Endothelial cell of umbilical vein (primary cell): ENCODE measurements around the gene MANEAL. TPM values are rescaled to one million over a fixed set of nuclear protein-coding genes. Genes with fewer than 3 reads are reported as not detected.

ENCODE experiments used
- BruUV-seq: library from RNA; stranded (reverse); fragments of 400-500 nt; replicated peaks from 2 replicates; lab custom pipeline; 2021; lab: Mats Ljungman, UMichigan
- CTCF ChIA-PET: fragments of 300-600, 350-600 bp; sonication (Branson Sonifier 250); formaldehyde crosslinking; loops from one replicate; lab custom pipeline; 2021; ENCODE audit warnings: antibody characterized with exemption, inconsistent platforms; lab: Charles Lee
- POLR2A ChIA-PET: fragments of 300-600, 350-600 bp; sonication (Branson Sonifier 250); formaldehyde crosslinking; loops from one replicate; lab custom pipeline; 2021; ENCODE audit warnings: antibody characterized with exemption, inconsistent platforms; lab: Charles Lee
- DNase-seq: peaks from one replicate; pipeline ENCODE4 v3.0.0-alpha.2; 2011; ENCODE audit warnings: low read depth, low spot score
- FAIRE-seq: peaks from 2 replicates; lab custom pipeline; 2011; peaks lifted over from hg19 to GRCh38; lab: Jason Lieb, UNC
- H2AFZ ChIP-seq: 2 replicates; pipeline ENCODE4 v1.6.0; 2012; ENCODE audit warnings: low read depth, low read length, control low read depth, inconsistent platforms
- H3K27ac ChIP-seq: 2 replicates; pipeline ENCODE4 v1.5.1; 2011; ENCODE audit warnings: low read depth, mild to moderate bottlenecking, control low read depth, low read length, moderate library complexity; ENCODE audit not compliant: insufficient read depth
- H3K27me3 ChIP-seq, 2 experiments: 2 replicates each; pipeline versions ENCODE4 v1.6.0 to v1.6.1; 2011; ENCODE audit warnings: low read length in 2 of 2, mixed read lengths in 1 of 2; ENCODE audit not compliant: control insufficient read depth in 2 of 2, insufficient read depth in 2 of 2
- H3K36me3 ChIP-seq, 2 experiments: 2 replicates in 1 of 2; 3 replicates in 1 of 2; pipeline ENCODE4 v1.5.1; 2011; ENCODE audit warnings: low read length in 2 of 2, mild to moderate bottlenecking in 1 of 2, moderate library complexity in 1 of 2; ENCODE audit not compliant: control insufficient read depth in 2 of 2, insufficient read depth in 2 of 2; ENCODE audit errors: extremely low read depth in 1 of 2
- H3K4me1 ChIP-seq: 3 replicates; pipeline ENCODE4 v1.5.1; 2011; ENCODE audit warnings: mild to moderate bottlenecking, low read length; ENCODE audit not compliant: control insufficient read depth, insufficient read depth; ENCODE audit errors: extremely low read depth
- H3K4me2 ChIP-seq: 2 replicates; pipeline ENCODE4 v1.6.1; 2011; ENCODE audit warnings: low read length, control low read depth, mixed read lengths; ENCODE audit not compliant: insufficient read depth
- H3K4me3 ChIP-seq, 3 experiments: fragments of 200-600 bp in 1 of 3; sonication (generic), shearing (Covaris generic) in 1 of 3; replicated peaks in 1 of 3; 2 replicates each; pipeline ENCODE4 v1.5.1; 2011 to 2016; ENCODE audit warnings: control low read depth in 3 of 3, low read length in 3 of 3, mild to moderate bottlenecking in 2 of 3, inconsistent platforms in 1 of 3, low read depth in 1 of 3, moderate library complexity in 1 of 3; ENCODE audit not compliant: insufficient read depth in 1 of 3
- H3K79me2 ChIP-seq: 2 replicates; pipeline ENCODE4 v1.6.0; 2012; ENCODE audit warnings: low read length, inconsistent platforms; ENCODE audit not compliant: control insufficient read depth, insufficient read depth
- H3K9ac ChIP-seq: replicated peaks from 2 replicates; pipeline ENCODE3; 2011; ENCODE audit warnings: low read length, control low read depth; ENCODE audit not compliant: insufficient read depth; ENCODE audit errors: extremely low read depth
- H3K9me1 ChIP-seq: replicated peaks from 3 replicates; pipeline ENCODE4 v1.6.0; 2011; ENCODE audit warnings: mild to moderate bottlenecking, low read length; ENCODE audit not compliant: control insufficient read depth, insufficient read depth; ENCODE audit errors: extremely low read depth
- H3K9me3 ChIP-seq: replicated peaks from 2 replicates; pipeline ENCODE4 v1.5.1; 2012; ENCODE audit warnings: low read length, inconsistent platforms; ENCODE audit not compliant: control insufficient read depth, insufficient read depth
- H4K20me1 ChIP-seq: replicated peaks from 2 replicates; pipeline ENCODE3; 2011; ENCODE audit warnings: mild to moderate bottlenecking, low read length; ENCODE audit not compliant: control insufficient read depth, insufficient read depth; ENCODE audit errors: extremely low read depth
- CTCF ChIP-seq, 2 donors: IDR thresholded peaks; 1 replicate in 1 of 2; 2 replicates in 1 of 2; pipeline ENCODE4 v1.5.1; 2011; ENCODE audit warnings: low read length in 2 of 2, mild to moderate bottlenecking in 2 of 2, moderate library complexity in 2 of 2, control low read depth in 1 of 2, inconsistent platforms in 1 of 2, low read depth in 1 of 2; ENCODE audit not compliant: insufficient read depth in 1 of 2; ENCODE audit errors: extremely low read depth in 1 of 2
- EZH2 ChIP-seq: IDR thresholded peaks from 2 replicates; pipeline ENCODE4 v1.6.1; 2012; ENCODE audit warnings: borderline replicate concordance, low read depth, mild to moderate bottlenecking, moderate library complexity, low read length, inconsistent platforms; ENCODE audit not compliant: severe bottlenecking
- FOS ChIP-seq: IDR thresholded peaks from 2 replicates; pipeline ENCODE4 v1.6.1; 2011; ENCODE audit warnings: mild to moderate bottlenecking, low read length, moderate library complexity, borderline replicate concordance; ENCODE audit not compliant: insufficient read depth
- GATA2 ChIP-seq: IDR thresholded peaks from 2 replicates; pipeline ENCODE4 v1.7.0; 2011; ENCODE audit warnings: low read depth, mild to moderate bottlenecking, moderate library complexity, mixed read lengths, low read length; ENCODE audit not compliant: insufficient read length, insufficient read depth
- POLR2AphosphoS5 ChIP-seq: IDR thresholded peaks from 2 replicates; pipeline ENCODE4 v1.6.1; 2012; ENCODE audit warnings: low read depth, mild to moderate bottlenecking, control low read depth, low read length, moderate library complexity; ENCODE audit not compliant: insufficient read depth
- dilution Hi-C: fragments of 300-500 bp; cut with MboI; formaldehyde crosslinking; loops from one replicate; pipeline ENCODE4 v1.15.0; 2019; ENCODE audit warnings: low sequenced_read_pairs; ENCODE audit not compliant: extremely low pct_ligation_motif_present
- intact Hi-C: fragments of 100-400 bp; cut with micrococcal nuclease; formaldehyde crosslinking; loops from one replicate; pipeline ENCODE4 v1.10.0; 2022
- polyA plus RNA-seq, 4 experiments: library from polyadenylated mRNA; depleted of rRNA in 3 of 4; stranded (reverse) in 3 of 4; unstranded in 1 of 4; fragments of >200 nt; gene quantifications; 2 replicates each; pipeline versions ENCODE4 v1.2.1 to v1.2.3, GENCODE V29; 2011 to 2012; ENCODE audit warnings: missing spikeins in 1 of 4
- total RNA-seq: library from RNA; stranded (reverse); gene quantifications from 2 replicates; pipeline ENCODE4 v1.2.3, GENCODE V29; 2021

MANEAL gene
- total and polyA plus RNA-seq, 2 donors (not counting 3 experiments of a cell fraction or from before 2014, with no cell fraction given): 0.66 to 1.3 TPM

DNA sequence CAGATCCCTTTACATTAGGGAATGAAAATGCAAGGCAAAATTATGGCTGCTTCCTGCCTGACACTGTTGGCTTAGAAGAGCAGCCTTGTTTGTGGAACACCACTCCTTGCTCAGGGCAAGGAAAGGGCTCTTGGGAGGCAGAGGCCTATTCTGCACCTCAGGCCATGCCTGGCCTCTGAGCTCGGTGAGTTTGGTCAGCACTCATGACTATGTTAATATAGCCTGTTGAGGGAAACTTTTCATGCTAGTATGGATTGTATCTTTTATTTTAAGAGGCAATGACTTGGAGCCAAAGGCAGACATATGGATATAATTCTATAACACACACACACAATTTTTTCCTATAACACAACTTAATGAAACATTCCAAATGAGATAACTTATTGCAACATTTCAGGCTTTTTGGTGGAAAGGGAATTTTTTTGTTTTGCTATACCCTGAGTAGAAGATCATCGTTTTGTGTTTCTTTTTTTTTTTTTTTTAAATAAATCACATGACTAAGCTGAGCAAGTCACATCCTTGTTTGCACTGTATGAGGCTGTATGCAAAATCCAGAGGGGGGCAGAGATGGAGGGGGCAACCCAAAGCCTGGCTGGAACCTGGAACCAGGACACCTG is 20.0 kb downstream of the MANEAL start:
- H3K36me3 ChIP-seq: peaks cover 0 to 17% of the 10 kb centered on the region in 2 experiments
- H3K9ac ChIP-seq: no peak overlapping the region
- no peak overlapping the region for H3K4me2 ChIP-seq
- dilution Hi-C loops (no loop called here), intact Hi-C loops (no loop called here)
- H3K4me3 ChIP-seq: no peak overlapping the region
- H2AFZ ChIP-seq: no peak overlapping the region
- H3K27ac ChIP-seq: no peak overlapping the region
- peaks cover 5% of the 10 kb centered on the region for H3K4me1 ChIP-seq
- H3K79me2 ChIP-seq: peaks cover 3% of the 10 kb centered on the region
- CTCF ChIA-PET: no interaction called here
- DNase-seq: no peak
- no peaks in the 10 kb centered on the region for H3K9me3 ChIP-seq
- TF ChIP-seq GATA2 (no peak), FOS (no peak), EZH2 (no peak), POLR2AphosphoS5 (no peak), CTCF (IDR thresholded peaks at IDR 0.05; ENCODE audit: extremely low read depth in 1 of 2, insufficient read depth in 1 of 2, low read depth in 1 of 2, low read length in 2 of 2) (no peak)
- BruUV-seq: no TSS peak
- POLR2A ChIA-PET: no interaction called here
- no peak for FAIRE-seq
- no peaks in the 10 kb centered on the region for H3K27me3 ChIP-seq
- no peaks in the 10 kb centered on the region for H4K20me1 ChIP-seq
- H3K9me1 ChIP-seq: no peaks in the 10 kb centered on the region
